Measurements from ENCODE around the gene TMEM87B. TPM values are rescaled to one million over a fixed set of nuclear protein-coding genes. Genes with fewer than 3 reads are reported as not detected.

Gene TMEM87B
- total RNA-seq, 4 donors from 2014 or later = 21.9 to 74.5 (median 60.7) TPM

DNA sequence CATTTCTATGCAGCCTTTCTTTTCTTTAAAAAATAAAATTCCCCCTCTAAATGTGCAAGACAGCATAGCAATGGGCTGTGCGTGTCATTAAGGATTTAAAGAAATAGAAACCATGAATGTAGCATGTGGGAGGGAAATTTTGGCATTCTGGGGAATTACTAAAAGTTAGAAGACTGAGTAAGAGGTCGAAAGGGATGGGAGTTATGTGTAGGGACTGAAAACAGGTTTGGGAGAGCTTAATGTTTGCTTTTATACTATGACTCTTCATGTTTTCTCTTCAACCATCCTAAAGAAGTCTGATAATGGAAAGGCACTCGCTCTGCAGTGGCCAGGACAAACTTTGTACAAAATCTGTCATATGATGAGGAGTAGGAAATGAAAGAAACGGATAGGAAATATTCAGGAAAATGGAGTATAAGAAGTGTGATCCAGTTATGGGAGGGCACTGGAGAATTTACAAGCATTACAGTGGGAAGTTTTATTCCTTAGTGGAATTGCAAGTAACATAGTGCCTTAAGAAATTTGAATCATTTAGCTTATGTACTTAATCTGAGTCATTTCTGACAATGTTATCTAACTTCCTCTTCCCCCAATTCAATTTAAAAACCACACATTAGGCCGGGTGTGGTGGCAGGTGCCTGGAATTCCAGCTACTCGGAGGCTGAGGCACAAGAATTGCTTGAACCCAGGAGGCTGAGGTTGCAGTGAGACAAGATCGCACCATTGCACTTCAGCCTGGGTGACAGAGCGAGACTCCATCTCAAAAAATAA is 20.6 kb downstream of the TMEM87B start:
- Histone ChIP-seq H3K27me3 (no peaks in the 10 kb centered on the region), H3K4me3 (no peak overlapping the region), H3K4me1 (peaks cover 0 to 12% (median 2%) of the 10 kb centered on the region in 4 donors), H3K36me3 (peaks cover 0 to 44% (median 10%) of the 10 kb centered on the region in 4 donors), H3K27ac (peak overlapping the region in 1 of 4 donors; percentile 16), H3K9me3 (no peaks in the 10 kb centered on the region)
- DNase-seq = no peak
- in situ Hi-C loops (cut with MboI; ENCODE audit: low pct_ligation_motif_present in 1 of 4, low pct_unique_long_range_greater_than_20kb in 1 of 4, low sequenced_read_pairs in 3 of 4) (no loop called here), intact Hi-C loops (cut with DNase I; ENCODE audit: low total_unique reads) (no loop called here)
- WGBS, 2 donors (ENCODE audit: low coverage in 1 of 2) = 57 to 65% methylated on average over 7 to 8 of the region's 8 CpGs
- TF ChIP-seq EP300 (IDR thresholded peaks at IDR 0.05; ENCODE audit: low read depth) (no peak), POLR2A (IDR thresholded peaks at IDR 0.05) (no peak), POLR2AphosphoS5 (IDR thresholded peaks at IDR 0.05) (no peak)
- TF ChIP-seq, protein P1, sequence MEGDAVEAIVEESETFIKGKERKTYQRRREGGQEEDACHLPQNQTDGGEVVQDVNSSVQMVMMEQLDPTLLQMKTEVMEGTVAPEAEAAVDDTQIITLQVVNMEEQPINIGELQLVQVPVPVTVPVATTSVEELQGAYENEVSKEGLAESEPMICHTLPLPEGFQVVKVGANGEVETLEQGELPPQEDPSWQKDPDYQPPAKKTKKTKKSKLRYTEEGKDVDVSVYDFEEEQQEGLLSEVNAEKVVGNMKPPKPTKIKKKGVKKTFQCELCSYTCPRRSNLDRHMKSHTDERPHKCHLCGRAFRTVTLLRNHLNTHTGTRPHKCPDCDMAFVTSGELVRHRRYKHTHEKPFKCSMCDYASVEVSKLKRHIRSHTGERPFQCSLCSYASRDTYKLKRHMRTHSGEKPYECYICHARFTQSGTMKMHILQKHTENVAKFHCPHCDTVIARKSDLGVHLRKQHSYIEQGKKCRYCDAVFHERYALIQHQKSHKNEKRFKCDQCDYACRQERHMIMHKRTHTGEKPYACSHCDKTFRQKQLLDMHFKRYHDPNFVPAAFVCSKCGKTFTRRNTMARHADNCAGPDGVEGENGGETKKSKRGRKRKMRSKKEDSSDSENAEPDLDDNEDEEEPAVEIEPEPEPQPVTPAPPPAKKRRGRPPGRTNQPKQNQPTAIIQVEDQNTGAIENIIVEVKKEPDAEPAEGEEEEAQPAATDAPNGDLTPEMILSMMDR (IDR thresholded peaks at IDR 0.05) = no peak

DNA sequence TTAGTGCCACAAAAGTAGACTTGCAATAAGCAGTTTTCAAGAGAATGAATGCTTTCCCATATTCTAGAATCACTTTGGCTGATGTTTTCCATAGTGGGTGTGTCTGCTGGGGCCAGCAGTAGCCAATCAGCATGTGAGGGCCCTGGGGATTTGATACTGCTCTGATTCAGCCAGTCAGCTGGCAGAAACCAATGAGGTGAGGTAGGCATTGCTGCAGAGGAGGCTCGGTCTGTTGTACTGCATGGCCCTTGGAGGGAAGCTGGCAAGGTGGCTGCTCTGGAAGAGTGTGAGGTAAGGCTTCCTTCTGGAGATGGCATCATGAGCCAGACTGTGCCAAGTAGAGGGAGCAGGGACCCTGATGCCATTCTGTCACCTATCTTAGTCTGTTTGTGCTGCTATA is 22.7 kb downstream of the TMEM87B start:
- TF ChIP-seq, protein P1 (IDR thresholded peaks at IDR 0.05) = no peak
- TF ChIP-seq POLR2A (IDR thresholded peaks at IDR 0.05) = no peak
- no peak for TF ChIP-seq EP300 (IDR thresholded peaks at IDR 0.05; ENCODE audit: low read depth)
- TF ChIP-seq POLR2AphosphoS5 (IDR thresholded peaks at IDR 0.05) = no peak
- no peak for DNase-seq
- 81% methylated on average over 1 of the region's 1 CpG; no CpG with 5 or more reads in 1 of the 2 donors for WGBS, 2 donors (ENCODE audit: low coverage in 1 of 2)
- Histone ChIP-seq H3K4me1 (peaks cover 0 to 12% (median 2%) of the 10 kb centered on the region in 4 donors), H3K9me3 (no peaks in the 10 kb centered on the region), H3K36me3 (peaks cover 0 to 55% (median 14%) of the 10 kb centered on the region in 4 donors), H3K27ac (no peak overlapping the region), H3K4me3 (no peak overlapping the region), H3K27me3 (no peaks in the 10 kb centered on the region)
- intact Hi-C loops (cut with DNase I; ENCODE audit: low total_unique reads) (no loop called here), in situ Hi-C loops (cut with MboI; ENCODE audit: low pct_ligation_motif_present in 1 of 4, low pct_unique_long_range_greater_than_20kb in 1 of 4, low sequenced_read_pairs in 3 of 4) (no loop called here)

DNA sequence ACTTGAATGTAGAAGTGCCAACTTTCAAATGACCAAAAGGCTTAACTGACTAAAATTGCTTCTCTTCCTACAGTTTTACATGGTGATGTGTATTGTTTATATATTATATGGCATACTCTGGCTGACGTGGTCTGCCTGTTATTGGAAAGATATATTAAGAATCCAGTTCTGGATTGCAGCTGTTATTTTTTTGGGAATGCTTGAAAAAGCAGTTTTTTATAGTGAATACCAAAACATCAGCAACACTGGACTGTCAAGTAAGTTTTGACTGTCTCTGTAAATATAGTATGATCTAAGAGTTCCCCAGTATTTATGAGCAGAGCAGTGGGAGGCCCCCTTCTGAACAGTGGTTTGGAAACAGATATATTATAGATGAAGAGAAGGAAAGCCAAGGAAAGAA is 26.2 kb downstream of the TMEM87B start:
- in situ Hi-C loops (cut with MboI; ENCODE audit: low pct_ligation_motif_present in 1 of 4, low pct_unique_long_range_greater_than_20kb in 1 of 4, low sequenced_read_pairs in 3 of 4) = no loop called here
- Histone ChIP-seq H3K4me3 (no peak overlapping the region), H3K27ac (no peak overlapping the region), H3K36me3 (peaks cover 0 to 53% (median 11%) of the 10 kb centered on the region in 4 donors), H3K27me3 (no peaks in the 10 kb centered on the region), H3K9me3 (no peaks in the 10 kb centered on the region), H3K4me1 (peaks cover 0 to 5% (median 0%) of the 10 kb centered on the region in 4 donors)
- DNase-seq = no peak
- no peak for TF ChIP-seq EP300 (IDR thresholded peaks at IDR 0.05; ENCODE audit: low read depth)
- TF ChIP-seq, protein P1 (IDR thresholded peaks at IDR 0.05) = no peak
- no peak for TF ChIP-seq POLR2AphosphoS5 (IDR thresholded peaks at IDR 0.05)
- no peak for TF ChIP-seq POLR2A (IDR thresholded peaks at IDR 0.05)
- WGBS, 2 donors (ENCODE audit: low coverage in 1 of 2) = 71 to 100% methylated on average over 1 of the region's 1 CpG
- intact Hi-C loops (cut with DNase I; ENCODE audit: low total_unique reads) = no loop called here

- TF ChIP-seq POLR2A (IDR thresholded peaks at IDR 0.05) = no peak
- TF ChIP-seq POLR2AphosphoS5 (IDR thresholded peaks at IDR 0.05) = no peak
- no peak for TF ChIP-seq EP300 (IDR thresholded peaks at IDR 0.05; ENCODE audit: low read depth)
- TF ChIP-seq, protein P1 (IDR thresholded peaks at IDR 0.05) = no peak
- Histone ChIP-seq H3K9me3 (no peaks in the 10 kb centered on the region), H3K27me3 (no peaks in the 10 kb centered on the region), H3K4me3 (no peak overlapping the region), H3K36me3 (peaks cover 0 to 63% (median 17%) of the 10 kb centered on the region in 4 donors), H3K4me1 (peaks cover 0 to 5% (median 0%) of the 10 kb centered on the region in 4 donors), H3K27ac (peak overlapping the region in 1 of 4 donors; percentile 6)
- WGBS, 2 donors (ENCODE audit: low coverage in 1 of 2) = 52 to 93% methylated on average over 3 to 4 of the region's 4 CpGs
- no peak for DNase-seq
- in situ Hi-C loops (cut with MboI; ENCODE audit: low pct_ligation_motif_present in 1 of 4, low pct_unique_long_range_greater_than_20kb in 1 of 4, low sequenced_read_pairs in 3 of 4) (no loop called here), intact Hi-C loops (cut with DNase I; ENCODE audit: low total_unique reads) (no loop called here)
Measured at GRCh38 chr2:112084689-112085374, 29.8 kb downstream of the TMEM87B start.

All from transverse colon (tissue), 4 donors.